Measurements from ENCODE around the gene ZNF606.

- TF ChIP-seq CTCF (IDR thresholded peaks at IDR 0.05) (no peak), POLR2AphosphoS5 (IDR thresholded peaks at IDR 0.05) (no peak)
Observed at GRCh38 chr19:58042495-58043340, 40.1 kb upstream of the ZNF606 start.
